Measurements from ENCODE around the gene STT3B. TPM values are rescaled to one million over a fixed set of nuclear protein-coding genes. Genes with fewer than 3 reads are reported as not detected.

STT3B gene
- total RNA-seq, 1 experiment from 2014 or later = 149 TPM

DNA sequence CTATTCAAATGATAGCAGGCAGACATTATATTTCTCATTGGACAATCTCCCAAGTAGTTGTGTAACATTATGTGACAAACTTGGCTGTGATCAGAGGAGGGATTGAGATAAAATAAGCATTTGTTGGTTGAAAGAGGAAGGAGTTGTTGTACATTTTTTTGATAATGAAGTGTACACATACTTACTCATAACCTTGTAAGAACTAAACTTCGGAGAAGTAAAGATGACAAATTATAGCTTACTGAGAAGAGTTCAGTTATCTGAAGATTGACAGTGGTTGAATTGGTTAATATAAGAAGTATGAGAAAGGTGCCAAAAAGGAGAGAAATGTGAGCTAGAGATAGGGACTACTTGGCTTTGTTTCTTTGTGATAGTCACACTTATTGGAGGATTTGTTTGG is 32.6 kb downstream of the STT3B start:
- intact Hi-C loops (cut with micrococcal nuclease) = no loop called here
- no peak overlapping the region for H3K27ac ChIP-seq (ENCODE audit: low read length)
- ChIA-PET POLR2A (ENCODE audit: unreplicated experiment) (no interaction called here), CTCF (no interaction called here)
- no peak for TF ChIP-seq EZH2phosphoT487 (IDR thresholded peaks at IDR 0.05; ENCODE audit: borderline replicate concordance, low read length)
- no peak for TF ChIP-seq EZH2 (IDR thresholded peaks at IDR 0.05; ENCODE audit: low read length, unreplicated experiment)
- no peak for TF ChIP-seq CTCF (conservative IDR thresholded peaks at IDR 0.05; ENCODE audit: low read depth, low read length)
- no peaks in the 10 kb centered on the region for H3K9me2 ChIP-seq (replicated peaks; ENCODE audit: low read length)
- no peaks in the 10 kb centered on the region for H3F3A ChIP-seq (ENCODE audit: low read length, unreplicated experiment)
- peaks cover 100% of the 10 kb centered on the region for H3K79me2 ChIP-seq (ENCODE audit: low read length)
- H3K9ac ChIP-seq (ENCODE audit: low read length) = no peak overlapping the region
- DNase-seq (no peak), ATAC-seq (peak; percentile 28; the same call in 1 of the 2 replicates)
- no peaks in the 10 kb centered on the region; the same call in 1 of the 2 replicates for H3K36me3 ChIP-seq (ENCODE audit: low read depth, low read length)
- no TSS peak for BruUV-seq (replicated peaks)
- H4K20me1 ChIP-seq (ENCODE audit: low read length) = peaks cover 82% of the 10 kb centered on the region
- no peaks in the 10 kb centered on the region for H3K27me3 ChIP-seq (ENCODE audit: low read length)
- H3K4me3 ChIP-seq (ENCODE audit: low read length) = no peak overlapping the region
- H3K9me3 ChIP-seq (ENCODE audit: low read length) = no peaks in the 10 kb centered on the region; the same call in 1 of the 2 replicates
- peaks cover 12% of the 10 kb centered on the region for H3K4me1 ChIP-seq (ENCODE audit: insufficient read depth, low read length)
- no peak overlapping the region for H2AFZ ChIP-seq (ENCODE audit: low read length)
- H3K4me2 ChIP-seq (ENCODE audit: low read length) = no peak overlapping the region

- Histone ChIP-seq H2AFZ (ENCODE audit: low read length) (no peak overlapping the region), H3K36me3 (ENCODE audit: low read depth, low read length) (no peaks in the 10 kb centered on the region), H3K9me2 (replicated peaks; ENCODE audit: low read length) (no peaks in the 10 kb centered on the region), H3K4me3 (ENCODE audit: low read length) (no peak overlapping the region), H3K27ac (ENCODE audit: low read length) (no peak overlapping the region), H3K4me2 (ENCODE audit: low read length) (no peak overlapping the region), H3K27me3 (ENCODE audit: low read length) (no peaks in the 10 kb centered on the region), H3F3A (ENCODE audit: low read length, unreplicated experiment) (no peaks in the 10 kb centered on the region), H3K79me2 (ENCODE audit: low read length) (peaks cover 97% of the 10 kb centered on the region), H3K9me3 (ENCODE audit: low read length) (no peaks in the 10 kb centered on the region), H3K4me1 (ENCODE audit: insufficient read depth, low read length) (peaks cover 12% of the 10 kb centered on the region), H3K9ac (ENCODE audit: low read length) (no peak overlapping the region), H4K20me1 (ENCODE audit: low read length) (peaks cover 88% of the 10 kb centered on the region)
- DNase-seq = peak; percentile 24
- BruUV-seq (replicated peaks) = no TSS peak
- ChIA-PET CTCF (no interaction called here), POLR2A (ENCODE audit: unreplicated experiment) (no interaction called here)
- TF ChIP-seq CTCF (conservative IDR thresholded peaks at IDR 0.05; ENCODE audit: low read depth, low read length) = peak; percentile 66
- no peak for TF ChIP-seq EZH2phosphoT487 (IDR thresholded peaks at IDR 0.05; ENCODE audit: borderline replicate concordance, low read length)
- ATAC-seq = peak; percentile 50
- intact Hi-C loops (cut with micrococcal nuclease) = no loop called here
These were observed 34.3 kb downstream of the STT3B start for GRCh38 chr3:31567036-31567435.

- CTCF ChIA-PET = no interaction called here
- Histone ChIP-seq H3K9me2 (replicated peaks; ENCODE audit: low read length) (no peaks in the 10 kb centered on the region), H3K4me1 (ENCODE audit: insufficient read depth, low read length) (peaks cover 12% of the 10 kb centered on the region), H3K4me3 (ENCODE audit: low read length) (no peak overlapping the region), H3K36me3 (ENCODE audit: low read depth, low read length) (no peaks in the 10 kb centered on the region), H3K9ac (ENCODE audit: low read length) (no peak overlapping the region), H3K27ac (ENCODE audit: low read length) (no peak overlapping the region), H4K20me1 (ENCODE audit: low read length) (peaks cover 87% of the 10 kb centered on the region), H3F3A (ENCODE audit: low read length, unreplicated experiment) (no peaks in the 10 kb centered on the region), H2AFZ (ENCODE audit: low read length) (no peak overlapping the region), H3K4me2 (ENCODE audit: low read length) (no peak overlapping the region), H3K27me3 (ENCODE audit: low read length) (no peaks in the 10 kb centered on the region), H3K9me3 (ENCODE audit: low read length) (no peaks in the 10 kb centered on the region), H3K79me2 (ENCODE audit: low read length) (peaks cover 97% of the 10 kb centered on the region)
- no peak for DNase-seq
- BruUV-seq (replicated peaks) = no TSS peak
- POLR2A ChIA-PET (ENCODE audit: unreplicated experiment) = no interaction called here
- intact Hi-C loops (cut with micrococcal nuclease) = no loop called here
- ATAC-seq = no peak
- TF ChIP-seq CTCF (conservative IDR thresholded peaks at IDR 0.05; ENCODE audit: low read depth, low read length) (no peak), EZH2phosphoT487 (IDR thresholded peaks at IDR 0.05; ENCODE audit: borderline replicate concordance, low read length) (no peak), EZH2 (IDR thresholded peaks at IDR 0.05; ENCODE audit: low read length, unreplicated experiment) (no peak)
These were observed 35.9 kb downstream of the STT3B start for GRCh38 chr3:31568649-31569048.
